Posterior cingulate gyrus (tissue), 11 donors: ENCODE data around the gene PPIP5K1.
"Not testable (repeated sequence)": the region's sequence is repeated elsewhere in the genome, so short reads cannot be mapped to it uniquely, and the experiment has no call there.

Experiments
- DNase-seq, 10 donors: peaks; one replicate each; pipeline versions ENCODE4 v3.0.0 to v3.0.0-alpha.2; 2020 to 2021; ENCODE audit warnings: mixed read lengths in 3 of 10
- intact Hi-C: fragments of 100-400 bp; cut with DNase I; formaldehyde crosslinking; loops from one replicate; pipeline ENCODE4 v1.15.1; 2023

The PPIP5K1 gene

GRCh38 chr15:43589778-43590466 is at the start of gene PPIP5K1:
Gene PPIP5K1, minus strand, starts transcription at chr15:43590208. Its CDS starts 5,704 bp downstream, at chr15:43584504.
- intact Hi-C loops, DNase-seq: not testable (repeated sequence)

- DNase-seq, intact Hi-C loops: not testable (repeated sequence)
These were observed 48.6 kb upstream of the PPIP5K1 start for GRCh38 chr15:43638464-43639204.

GRCh38 chr15:43626937-43627336 is 36.9 kb upstream of the PPIP5K1 start:
- intact Hi-C loops, DNase-seq: not testable (repeated sequence)

- no peak for DNase-seq
- intact Hi-C loops = no loop called here
These were observed 35.1 kb upstream of the PPIP5K1 start for GRCh38 chr15:43625106-43625505.

GRCh38 chr15:43622068-43622799 is 32.2 kb upstream of the PPIP5K1 start:
- DNase-seq, intact Hi-C loops: not testable (repeated sequence)

GRCh38 chr15:43618700-43619099 is 28.7 kb upstream of the PPIP5K1 start, which contains the start of gene STRC:
Gene STRC, minus strand, starts transcription at chr15:43618800. Its CDS starts 78 bp downstream, at chr15:43618722.
- intact Hi-C loops, DNase-seq: not testable (repeated sequence)

- peak in 1 of 10 donors; percentile 28 for DNase-seq
- intact Hi-C loops = not testable (repeated sequence)
These were observed 27.7 kb upstream of the PPIP5K1 start for GRCh38 chr15:43617750-43618149.

- intact Hi-C loops = not testable (repeated sequence)
- peak in 4 of 10 donors; percentile 17 to 83 (median 60) for DNase-seq
These were observed 12.2 kb upstream of the PPIP5K1 start for GRCh38 chr15:43602233-43602632.

GRCh38 chr15:43600200-43600599 is 10.2 kb upstream of the PPIP5K1 start:
- DNase-seq, intact Hi-C loops: not testable (repeated sequence)

GRCh38 chr15:43599131-43599530 is 9.1 kb upstream of the PPIP5K1 start:
- DNase-seq = peak in 1 of 10 donors; percentile 16
- intact Hi-C loops = not testable (repeated sequence)

- intact Hi-C loops, DNase-seq: not testable (repeated sequence)
These were observed 3.6 kb upstream of the PPIP5K1 start, which contains the start of gene CKMT1B for GRCh38 chr15:43593328-43594190. Gene CKMT1B, plus strand, starts transcription at chr15:43594027. Its CDS starts 192 bp downstream, at chr15:43594219.

GRCh38 chr15:43592841-43593240 is 2.8 kb upstream of the PPIP5K1 start:
- intact Hi-C loops, DNase-seq: not testable (repeated sequence)

GRCh38 chr15:43574607-43575006 is 15.4 kb downstream of the PPIP5K1 start:
- DNase-seq, intact Hi-C loops: not testable (repeated sequence)

- intact Hi-C loops, DNase-seq: not testable (repeated sequence)
These were observed 23.4 kb downstream of the PPIP5K1 start for GRCh38 chr15:43566615-43567014.

GRCh38 chr15:43563793-43564192 is 26.2 kb downstream of the PPIP5K1 start:
- DNase-seq, intact Hi-C loops: not testable (repeated sequence)

- intact Hi-C loops, DNase-seq: not testable (repeated sequence)
These were observed 27.3 kb downstream of the PPIP5K1 start for GRCh38 chr15:43562753-43563152.

GRCh38 chr15:43552986-43553385 is 37.0 kb downstream of the PPIP5K1 start:
- DNase-seq = no peak
- intact Hi-C loops = no loop called here

GRCh38 chr15:43552256-43552655 is 37.8 kb downstream of the PPIP5K1 start:
- intact Hi-C loops = no loop called here
- no peak for DNase-seq

GRCh38 chr15:43550527-43551363 is 39.3 kb downstream of the PPIP5K1 start:
- DNase-seq = no peak

More at GRCh38 chr15:43550527-43551363, 39.3 kb downstream of the PPIP5K1 start:
- intact Hi-C loops = no loop called here
